ENCODE data around the gene FPGS.

DNA sequence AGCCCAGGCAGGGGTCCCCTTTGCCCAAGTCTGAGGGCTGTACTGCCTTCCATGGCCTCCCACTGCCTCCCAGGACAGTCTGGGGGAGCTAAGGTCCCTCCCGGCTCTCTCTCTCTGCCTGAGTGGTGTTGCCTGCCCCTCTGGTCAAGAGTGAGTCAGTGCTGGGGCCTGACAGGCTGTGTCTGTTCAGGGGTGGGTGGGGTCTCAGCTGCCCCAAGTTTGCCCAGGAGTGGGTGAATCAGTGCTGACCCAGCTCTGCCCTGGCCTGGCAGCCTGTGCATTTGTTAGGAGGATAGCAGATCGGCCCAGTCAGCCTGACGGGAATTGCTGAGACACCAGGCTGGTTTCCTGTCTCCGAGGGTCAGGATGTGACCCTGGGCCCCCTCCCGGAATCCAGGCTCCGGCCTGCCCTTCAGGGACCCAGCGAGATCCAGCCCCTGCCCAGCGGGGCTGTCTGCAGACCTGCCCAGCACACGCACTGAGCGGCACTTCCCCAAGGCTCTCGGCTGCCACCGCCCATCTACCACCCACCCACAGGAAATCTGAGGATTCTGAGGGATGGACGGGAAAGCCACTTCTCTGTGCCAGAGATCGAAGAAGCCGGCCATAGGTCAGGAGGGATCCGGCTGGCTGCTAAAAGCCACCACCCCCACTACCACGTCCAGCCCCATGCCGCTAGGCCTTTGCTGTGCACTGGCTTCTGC is 35.8 kb downstream of the FPGS start:
- TF ChIP-seq, protein P1, sequence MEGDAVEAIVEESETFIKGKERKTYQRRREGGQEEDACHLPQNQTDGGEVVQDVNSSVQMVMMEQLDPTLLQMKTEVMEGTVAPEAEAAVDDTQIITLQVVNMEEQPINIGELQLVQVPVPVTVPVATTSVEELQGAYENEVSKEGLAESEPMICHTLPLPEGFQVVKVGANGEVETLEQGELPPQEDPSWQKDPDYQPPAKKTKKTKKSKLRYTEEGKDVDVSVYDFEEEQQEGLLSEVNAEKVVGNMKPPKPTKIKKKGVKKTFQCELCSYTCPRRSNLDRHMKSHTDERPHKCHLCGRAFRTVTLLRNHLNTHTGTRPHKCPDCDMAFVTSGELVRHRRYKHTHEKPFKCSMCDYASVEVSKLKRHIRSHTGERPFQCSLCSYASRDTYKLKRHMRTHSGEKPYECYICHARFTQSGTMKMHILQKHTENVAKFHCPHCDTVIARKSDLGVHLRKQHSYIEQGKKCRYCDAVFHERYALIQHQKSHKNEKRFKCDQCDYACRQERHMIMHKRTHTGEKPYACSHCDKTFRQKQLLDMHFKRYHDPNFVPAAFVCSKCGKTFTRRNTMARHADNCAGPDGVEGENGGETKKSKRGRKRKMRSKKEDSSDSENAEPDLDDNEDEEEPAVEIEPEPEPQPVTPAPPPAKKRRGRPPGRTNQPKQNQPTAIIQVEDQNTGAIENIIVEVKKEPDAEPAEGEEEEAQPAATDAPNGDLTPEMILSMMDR (IDR thresholded peaks at IDR 0.05): no peak
- TF ChIP-seq POLR2A (IDR thresholded peaks at IDR 0.05): peak in 2 of 3 donors; percentile 51 to 61

All from body of pancreas (tissue), 4 donors.